Endodermal cell (in vitro differentiated cells): Measurements from ENCODE around the gene OAT. TPM values are rescaled to one million over a fixed set of nuclear protein-coding genes. Genes with fewer than 3 reads are reported as not detected.

Source experiments
- DNase-seq: peaks from one replicate; pipeline ENCODE4 v3.0.0-alpha.2; 2017
- H3K27ac ChIP-seq: 2 replicates; pipeline ENCODE4 v1.5.1; 2013; ENCODE audit warnings: mild to moderate bottlenecking, low read depth, low read length, moderate library complexity
- H3K27me3 ChIP-seq: 2 replicates; pipeline ENCODE4 v1.6.1; 2013; ENCODE audit warnings: mild to moderate bottlenecking, low read length, moderate library complexity; ENCODE audit not compliant: insufficient read depth, control insufficient read depth, poor library complexity, severe bottlenecking
- H3K36me3 ChIP-seq: 2 replicates; pipeline ENCODE4 v1.7.0; 2013; ENCODE audit warnings: mild to moderate bottlenecking, low read length, moderate library complexity; ENCODE audit not compliant: control insufficient read depth, insufficient read depth
- H3K4me1 ChIP-seq: one replicate; pipeline ENCODE4 v1.7.0; 2013; ENCODE audit warnings: low read length; ENCODE audit not compliant: control insufficient read depth, insufficient read depth
- H3K4me3 ChIP-seq: 2 replicates; pipeline ENCODE4 v1.5.1; 2013; ENCODE audit warnings: mild to moderate bottlenecking, low read length, moderate library complexity
- H3K9ac ChIP-seq: 2 replicates; pipeline ENCODE4 v1.6.1; 2013; ENCODE audit warnings: mild to moderate bottlenecking, low read length, moderate library complexity; ENCODE audit not compliant: poor library complexity, severe bottlenecking; ENCODE audit errors: extremely low read depth
- H3K9me3 ChIP-seq: 2 replicates; pipeline ENCODE4 v1.6.1; 2013; ENCODE audit warnings: mild to moderate bottlenecking, low read length, moderate library complexity; ENCODE audit not compliant: control insufficient read depth
- H3K27ac Mint-ChIP-seq: 2 replicates; pipeline ENCODE4 v1.8.0; 2020; ENCODE audit warnings: mixed read lengths
- H3K27me3 Mint-ChIP-seq: 2 replicates; pipeline ENCODE4 v1.8.0; 2021; ENCODE audit warnings: mild to moderate bottlenecking, mixed read lengths; ENCODE audit not compliant: insufficient read depth
- H3K36me3 Mint-ChIP-seq: 2 replicates; pipeline ENCODE4 v1.8.0; 2020; ENCODE audit warnings: low read depth, mixed read lengths
- H3K4me1 Mint-ChIP-seq: 2 replicates; pipeline ENCODE4 v1.8.0; 2020; ENCODE audit warnings: mixed read lengths
- H3K4me3 Mint-ChIP-seq: 2 replicates; pipeline ENCODE4 v1.8.0; 2020; ENCODE audit warnings: mild to moderate bottlenecking, moderate library complexity, mixed read lengths
- H3K9me3 Mint-ChIP-seq: 2 replicates; pipeline ENCODE4 v1.8.0; 2020; ENCODE audit warnings: mild to moderate bottlenecking, mixed read lengths
- CTCF ChIP-seq: fragments of 200-600 bp; sonication (generic); conservative IDR thresholded peaks from 2 replicates; pipeline ENCODE4 v1.5.0; 2021; ENCODE audit warnings: antibody characterized with exemption, mild to moderate bottlenecking
- WGBS, 2 experiments: methylation state at CpG; one replicate each; pipeline versions ENCODE4 v1.1.5 to v1.1.7; 2013; ENCODE audit warnings: missing lambda C conversion rate in 2 of 2, mixed read lengths in 1 of 2; ENCODE audit not compliant: insufficient coverage in 1 of 2, insufficient read length in 1 of 2; 5-methylcytosine and 5-hydroxymethylcytosine counted together
- total RNA-seq, 2 donors: library from RNA; stranded (reverse); fragmentation: NEBNext Ultra II Directional in 1 of 2; extraction: Animal tissue kit (Norgen Biotek cat#: 25700) in 1 of 2; gene quantifications; 2 replicates in 1 of 2; 3 replicates in 1 of 2; pipeline ENCODE4 v1.2.1, GENCODE V29; 2021

Gene OAT
- total RNA-seq, 2 donors from 2014 or later, result 58.6 to 71.6 TPM

GRCh38 chr10:124384172-124384571 lies 34.6 kb downstream of the OAT start:
- H3K4me3 Mint-ChIP-seq, result no peak overlapping the region
- H3K4me1 Mint-ChIP-seq, result no peaks in the 10 kb centered on the region
- Histone ChIP-seq H3K36me3 (no peaks in the 10 kb centered on the region), H3K27me3 (no peaks in the 10 kb centered on the region), H3K27ac (no peak overlapping the region), H3K4me3 (no peak overlapping the region), H3K9me3 (no peaks in the 10 kb centered on the region), H3K9ac (no peak overlapping the region), H3K4me1 (no peaks in the 10 kb centered on the region)
- WGBS, 2 experiments, result 80 to 95% methylated on average over 1 to 4 of the region's 4 CpGs
- no peak for DNase-seq
- H3K27ac Mint-ChIP-seq, result no peak overlapping the region
- TF ChIP-seq CTCF, result peak; percentile 53
- H3K27me3 Mint-ChIP-seq, result peaks cover 18% of the 10 kb centered on the region
- no peaks in the 10 kb centered on the region for H3K9me3 Mint-ChIP-seq
- H3K36me3 Mint-ChIP-seq, result no peaks in the 10 kb centered on the region

GRCh38 chr10:124383496-124383895 lies 35.2 kb downstream of the OAT start:
- no peak overlapping the region for H3K4me3 Mint-ChIP-seq
- Histone ChIP-seq H3K27ac (no peak overlapping the region), H3K27me3 (no peaks in the 10 kb centered on the region), H3K36me3 (no peaks in the 10 kb centered on the region), H3K9me3 (no peaks in the 10 kb centered on the region), H3K9ac (no peak overlapping the region), H3K4me3 (no peak overlapping the region), H3K4me1 (no peaks in the 10 kb centered on the region)
- no peak for TF ChIP-seq CTCF
- DNase-seq, result no peak
- no peaks in the 10 kb centered on the region for H3K4me1 Mint-ChIP-seq
- WGBS, 2 experiments, result 88 to 100% methylated on average over 4 to 6 of the region's 6 CpGs
- no peak overlapping the region for H3K27ac Mint-ChIP-seq
- no peaks in the 10 kb centered on the region for H3K36me3 Mint-ChIP-seq
- peaks cover 17% of the 10 kb centered on the region for H3K27me3 Mint-ChIP-seq
- no peaks in the 10 kb centered on the region for H3K9me3 Mint-ChIP-seq

GRCh38 chr10:124381011-124381611 lies 37.6 kb downstream of the OAT start:
- no peak for TF ChIP-seq CTCF
- H3K36me3 Mint-ChIP-seq, result no peaks in the 10 kb centered on the region
- H3K27me3 Mint-ChIP-seq, result peaks cover 8% of the 10 kb centered on the region
- H3K9me3 Mint-ChIP-seq, result no peaks in the 10 kb centered on the region
- H3K4me3 ChIP-seq, result no peak overlapping the region
- H3K9ac ChIP-seq, result no peak overlapping the region
- H3K9me3 ChIP-seq, result no peaks in the 10 kb centered on the region
- no peaks in the 10 kb centered on the region for H3K4me1 Mint-ChIP-seq
- peak; percentile 35 for DNase-seq
- H3K36me3 ChIP-seq, result no peaks in the 10 kb centered on the region
- H3K4me1 ChIP-seq, result no peaks in the 10 kb centered on the region
- H3K27ac Mint-ChIP-seq, result no peak overlapping the region
- no peaks in the 10 kb centered on the region for H3K27me3 ChIP-seq
- no peak overlapping the region for H3K27ac ChIP-seq
- no peak overlapping the region for H3K4me3 Mint-ChIP-seq
- WGBS, 2 experiments, result 93% methylated on average over 17 to 19 of the region's 19 CpGs
